ENCODE measurements around the gene TRIO. TPM values are rescaled to one million over a fixed set of nuclear protein-coding genes. Genes with fewer than 3 reads are reported as not detected.

TRIO gene
- polyA plus RNA-seq, 1 of the 3 experiments (the other 2 are of a cell fraction) = 229 TPM

DNA sequence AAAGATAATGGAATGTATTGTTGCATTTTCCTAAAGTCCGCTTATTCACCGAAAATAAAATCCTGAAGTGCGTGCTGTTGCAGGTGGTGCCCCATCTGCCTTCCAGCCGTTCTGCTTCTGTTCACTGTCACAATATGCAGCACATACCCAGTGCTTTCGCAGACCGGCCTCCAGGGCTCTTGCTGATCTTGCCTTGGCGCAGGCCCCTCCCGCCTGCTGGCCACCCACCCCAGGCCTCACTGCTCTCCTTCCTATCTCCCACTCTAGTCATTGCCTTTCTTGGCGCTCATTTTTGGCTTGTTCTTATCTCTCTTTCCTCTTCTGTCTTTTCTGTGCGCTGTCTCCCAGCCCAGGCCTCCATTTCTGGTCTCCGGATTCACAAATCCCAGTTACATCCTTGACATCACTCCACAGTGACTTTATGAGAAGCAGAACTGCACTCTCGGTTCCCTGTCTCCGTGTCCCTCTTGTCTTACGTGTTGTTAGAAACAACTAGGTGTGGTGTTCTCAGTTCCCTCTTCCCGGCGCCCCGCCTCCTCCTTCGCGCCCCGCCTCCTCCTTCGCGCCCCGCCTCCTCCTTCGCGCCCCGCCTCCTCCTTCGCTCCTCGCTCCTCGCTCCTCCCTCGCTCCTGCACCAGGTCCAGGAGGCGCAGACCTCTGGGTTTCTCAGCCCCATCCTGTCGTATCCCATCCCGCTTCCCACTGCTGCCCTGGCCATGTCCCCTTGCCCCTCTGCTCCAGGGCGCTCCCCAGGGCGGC is 236.8 kb downstream of the TRIO start:
- H2AFZ ChIP-seq (ENCODE audit: low read depth) = no peak overlapping the region
- no peak overlapping the region for H3K4me3 ChIP-seq (ENCODE audit: low read depth in 2 of 2, low read length in 1 of 2)
- no peaks in the 10 kb centered on the region for H3K27me3 ChIP-seq (ENCODE audit: insufficient read depth)
- no peak for TF ChIP-seq ELF1 (IDR thresholded peaks at IDR 0.05)
- CTCF ChIA-PET = interaction anchor here (1.1 kb wide), 1 partner anchor 269 kb away, joined by 3 read pairs; no protein-coding TSS in a partner anchor
- no peak for DNase-seq
- H3K9me2 ChIP-seq = no peaks in the 10 kb centered on the region
- H3K36me3 ChIP-seq (replicated peaks in 1 of 2; ENCODE audit: control insufficient read depth in 1 of 2, insufficient read depth in 2 of 2, low read length in 1 of 2) = peaks cover 80 to 86% of the 10 kb centered on the region in 2 experiments
- H3K9ac ChIP-seq = no peak overlapping the region
- peaks cover 0 to 9% of the 10 kb centered on the region in 2 experiments; a peak in 2 of 4 replicates for H3K4me1 ChIP-seq (ENCODE audit: control insufficient read depth in 1 of 2, insufficient read depth in 2 of 2, low read depth in 1 of 2, low read length in 1 of 2)
- no peaks in the 10 kb centered on the region for H3K9me3 ChIP-seq
- no peak overlapping the region for H3K4me2 ChIP-seq
- 95% methylated on average over 35 of the region's 35 CpGs for WGBS (ENCODE audit: low lambda C conversion rate)
- POLR2A ChIA-PET = no interaction called here
- peaks cover 12% of the 10 kb centered on the region for H3F3A ChIP-seq (replicated peaks; ENCODE audit: insufficient read depth)
- peaks cover 71% of the 10 kb centered on the region for H3K79me2 ChIP-seq (ENCODE audit: insufficient read depth)
- H3K27ac ChIP-seq (ENCODE audit: low read depth in 2 of 2, low read length in 1 of 2) = no peak overlapping the region
- peaks cover 14% of the 10 kb centered on the region; the same call in 1 of the 2 replicates for H4K20me1 ChIP-seq (ENCODE audit: insufficient read depth)

- Histone ChIP-seq H3K27ac (ENCODE audit: low read depth in 2 of 2, low read length in 1 of 2) (no peak overlapping the region), H3K9me3 (no peaks in the 10 kb centered on the region), H3K9me2 (no peaks in the 10 kb centered on the region), H3F3A (replicated peaks; ENCODE audit: insufficient read depth) (peaks cover 9% of the 10 kb centered on the region), H3K9ac (no peak overlapping the region), H4K20me1 (ENCODE audit: insufficient read depth) (peaks cover 9% of the 10 kb centered on the region; the same call in 1 of the 2 replicates), H2AFZ (ENCODE audit: low read depth) (no peak overlapping the region), H3K79me2 (ENCODE audit: insufficient read depth) (peaks cover 71% of the 10 kb centered on the region), H3K4me3 (ENCODE audit: low read depth in 2 of 2, low read length in 1 of 2) (no peak overlapping the region), H3K4me2 (no peak overlapping the region), H3K4me1 (ENCODE audit: control insufficient read depth in 1 of 2, insufficient read depth in 2 of 2, low read depth in 1 of 2, low read length in 1 of 2) (peaks cover 0 to 1% of the 10 kb centered on the region in 2 experiments; a peak in 2 of 4 replicates), H3K36me3 (replicated peaks in 1 of 2; ENCODE audit: control insufficient read depth in 1 of 2, insufficient read depth in 2 of 2, low read length in 1 of 2) (peaks cover 80 to 86% of the 10 kb centered on the region in 2 experiments), H3K27me3 (ENCODE audit: insufficient read depth) (no peaks in the 10 kb centered on the region)
- no peak for TF ChIP-seq POLR2AphosphoS5 (IDR thresholded peaks at IDR 0.05; ENCODE audit: low read depth, low read length)
- no peak for TF ChIP-seq NRF1 (IDR thresholded peaks at IDR 0.05; ENCODE audit: low read depth, low read length)
- ChIA-PET POLR2A (no interaction called here), CTCF (no interaction called here)
- 85% methylated on average over 4 of the region's 4 CpGs for WGBS (ENCODE audit: low lambda C conversion rate)
- no peak for DNase-seq
Measured at GRCh38 chr5:14380712-14381111, 237.6 kb downstream of the TRIO start.

- Histone ChIP-seq H3K4me3 (ENCODE audit: low read depth in 2 of 2, low read length in 1 of 2) (no peak overlapping the region), H3K4me2 (no peak overlapping the region), H3K27ac (ENCODE audit: low read depth in 2 of 2, low read length in 1 of 2) (no peak overlapping the region), H3F3A (replicated peaks; ENCODE audit: insufficient read depth) (peaks cover 4% of the 10 kb centered on the region), H3K9me3 (no peaks in the 10 kb centered on the region), H3K36me3 (replicated peaks in 1 of 2; ENCODE audit: control insufficient read depth in 1 of 2, insufficient read depth in 2 of 2, low read length in 1 of 2) (peaks cover 80% of the 10 kb centered on the region in 2 experiments), H3K79me2 (ENCODE audit: insufficient read depth) (peaks cover 70% of the 10 kb centered on the region), H4K20me1 (ENCODE audit: insufficient read depth) (no peaks in the 10 kb centered on the region; the same call in 1 of the 2 replicates), H3K9ac (no peak overlapping the region), H3K9me2 (no peaks in the 10 kb centered on the region), H3K27me3 (ENCODE audit: insufficient read depth) (no peaks in the 10 kb centered on the region), H2AFZ (ENCODE audit: low read depth) (no peak overlapping the region), H3K4me1 (ENCODE audit: control insufficient read depth in 1 of 2, insufficient read depth in 2 of 2, low read depth in 1 of 2, low read length in 1 of 2) (peaks cover 0 to 8% of the 10 kb centered on the region in 2 experiments; a peak in 2 of 4 replicates)
- no peak for DNase-seq
- ChIA-PET CTCF (interaction anchor here (0.9 to 2.8 kb wide), 4 partner anchors 18 to 275 kb away, joined by 3 to 17 read pairs (median 4); no protein-coding TSS in a partner anchor), POLR2A (no interaction called here)
- WGBS (ENCODE audit: low lambda C conversion rate) = 93% methylated on average over 4 of the region's 4 CpGs
- TF ChIP-seq, protein P1, sequence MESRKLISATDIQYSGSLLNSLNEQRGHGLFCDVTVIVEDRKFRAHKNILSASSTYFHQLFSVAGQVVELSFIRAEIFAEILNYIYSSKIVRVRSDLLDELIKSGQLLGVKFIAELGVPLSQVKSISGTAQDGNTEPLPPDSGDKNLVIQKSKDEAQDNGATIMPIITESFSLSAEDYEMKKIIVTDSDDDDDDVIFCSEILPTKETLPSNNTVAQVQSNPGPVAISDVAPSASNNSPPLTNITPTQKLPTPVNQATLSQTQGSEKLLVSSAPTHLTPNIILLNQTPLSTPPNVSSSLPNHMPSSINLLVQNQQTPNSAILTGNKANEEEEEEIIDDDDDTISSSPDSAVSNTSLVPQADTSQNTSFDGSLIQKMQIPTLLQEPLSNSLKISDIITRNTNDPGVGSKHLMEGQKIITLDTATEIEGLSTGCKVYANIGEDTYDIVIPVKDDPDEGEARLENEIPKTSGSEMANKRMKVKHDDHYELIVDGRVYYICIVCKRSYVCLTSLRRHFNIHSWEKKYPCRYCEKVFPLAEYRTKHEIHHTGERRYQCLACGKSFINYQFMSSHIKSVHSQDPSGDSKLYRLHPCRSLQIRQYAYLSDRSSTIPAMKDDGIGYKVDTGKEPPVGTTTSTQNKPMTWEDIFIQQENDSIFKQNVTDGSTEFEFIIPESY (IDR thresholded peaks at IDR 0.05; ENCODE audit: borderline replicate concordance, low read depth) = no peak
Measured at GRCh38 chr5:14382640-14383039, 239.5 kb downstream of the TRIO start.
